Stomach (tissue), 9 donors: Measurements from ENCODE around the gene IFNLR1. TPM values are rescaled to one million over a fixed set of nuclear protein-coding genes. Genes with fewer than 3 reads are reported as not detected.

Experiments used
- DNase-seq, 2 donors: peaks; one replicate each; pipeline versions ENCODE4 v3.0.0 to v3.0.0-alpha.2; 2013 to 2019
- H3K27ac ChIP-seq, 5 donors: fragments of 200-600 bp in 4 of 5; sonication (generic) in 4 of 5; one replicate each; pipeline ENCODE4 v1.5.1; 2013 to 2019; ENCODE audit warnings: mild to moderate bottlenecking in 1 of 5, moderate library complexity in 1 of 5
- H3K27me3 ChIP-seq, 3 donors: fragments of 200-600 bp; sonication (generic); one replicate each; pipeline ENCODE4 v1.5.1; 2017 to 2019; ENCODE audit warnings: mixed run types in 1 of 3
- H3K36me3 ChIP-seq, 4 donors: fragments of 200-600 bp; sonication (generic); 1 replicate in 3 of 4; 2 replicates in 1 of 4; pipeline ENCODE4 v1.5.1; 2016 to 2019
- H3K4me1 ChIP-seq, 4 donors: fragments of 200-600 bp; sonication (generic); one replicate each; pipeline ENCODE4 v1.5.1; 2016 to 2019
- H3K4me3 ChIP-seq, 4 donors: fragments of 200-600 bp; sonication (generic) in 3 of 4; one replicate each; pipeline ENCODE4 v1.5.1; 2016 to 2019; ENCODE audit warnings: mild to moderate bottlenecking in 1 of 4
- H3K9me3 ChIP-seq, 4 donors: fragments of 200-600 bp; sonication (generic); one replicate each; pipeline ENCODE4 v1.5.1; 2016 to 2019
- EP300 ChIP-seq: sonication (generic); formaldehyde crosslinking; IDR thresholded peaks from one replicate; pipeline ENCODE4 v1.6.1; 2017; ENCODE audit warnings: antibody characterized with exemption
- POLR2A ChIP-seq, 4 donors: fragments of 450-650 bp; IDR thresholded peaks; one replicate each; pipeline ENCODE4 v1.6.1; 2016; ENCODE audit warnings: antibody characterized with exemption in 4 of 4, control low read depth in 2 of 4, mild to moderate bottlenecking in 1 of 4, moderate library complexity in 1 of 4
- POLR2AphosphoS5 ChIP-seq, 3 donors: sonication (generic); formaldehyde crosslinking; IDR thresholded peaks; one replicate each; pipeline ENCODE4 v1.6.1; 2016; ENCODE audit warnings: antibody characterized with exemption in 3 of 3
- WGBS, 5 donors: extraction: QIAGEN DNeasy Blood & Tissue Kit in 3 of 5; methylation state at CpG; one replicate each; pipeline versions ENCODE4 v1.1.5 to v1.1.7; 2013 to 2018; 5-methylcytosine and 5-hydroxymethylcytosine counted together
- intact Hi-C: fragments of 100-400 bp; cut with DNase I; formaldehyde crosslinking; loops from one replicate; pipeline ENCODE4 v1.15.1; 2023; ENCODE audit warnings: low total_unique reads
- polyA plus RNA-seq, 3 donors: library from polyadenylated mRNA; stranded (reverse); fragments of 200-250 nt; gene quantifications; one replicate each; pipeline ENCODE4 v1.2.3, GENCODE V29; 2013
- total RNA-seq, 5 donors: library from RNA; depleted of rRNA; stranded (reverse); fragments of >200 nt; gene quantifications; one replicate each; pipeline versions ENCODE4 v1.1.0 to v1.2.3, GENCODE V29; 2014 to 2016
- TF ChIP-seq, protein P1 (sequence below), 7 experiments: fragments of 450-650 bp in 4 of 7; fragments of 200-600 bp in 3 of 7; sonication (generic) in 3 of 7; IDR thresholded peaks; one replicate each; pipeline ENCODE4 v1.5.1; 2016 to 2019; ENCODE audit warnings: antibody characterized with exemption in 7 of 7, control low read depth in 2 of 7, mild to moderate bottlenecking in 1 of 7
- donor health status: healthy with polysubstance abuse.
- donor health status: Bipolar disorder and iron deficiency.
- donor health status: healthy.

The IFNLR1 gene
- total and polyA plus RNA-seq, 8 donors, result 0.31 to 6.1 (median 1.1) TPM; not detected in 1

- Histone ChIP-seq H3K9me3 (no peaks in the 10 kb centered on the region), H3K36me3 (peaks cover 0 to 31% (median 14%) of the 10 kb centered on the region in 4 donors), H3K4me3 (no peak overlapping the region), H3K27ac (no peak overlapping the region), H3K27me3 (no peaks in the 10 kb centered on the region), H3K4me1 (peaks cover 0 to 6% (median 0%) of the 10 kb centered on the region in 4 donors)
- intact Hi-C loops, result no loop called here
- TF ChIP-seq, protein P1, sequence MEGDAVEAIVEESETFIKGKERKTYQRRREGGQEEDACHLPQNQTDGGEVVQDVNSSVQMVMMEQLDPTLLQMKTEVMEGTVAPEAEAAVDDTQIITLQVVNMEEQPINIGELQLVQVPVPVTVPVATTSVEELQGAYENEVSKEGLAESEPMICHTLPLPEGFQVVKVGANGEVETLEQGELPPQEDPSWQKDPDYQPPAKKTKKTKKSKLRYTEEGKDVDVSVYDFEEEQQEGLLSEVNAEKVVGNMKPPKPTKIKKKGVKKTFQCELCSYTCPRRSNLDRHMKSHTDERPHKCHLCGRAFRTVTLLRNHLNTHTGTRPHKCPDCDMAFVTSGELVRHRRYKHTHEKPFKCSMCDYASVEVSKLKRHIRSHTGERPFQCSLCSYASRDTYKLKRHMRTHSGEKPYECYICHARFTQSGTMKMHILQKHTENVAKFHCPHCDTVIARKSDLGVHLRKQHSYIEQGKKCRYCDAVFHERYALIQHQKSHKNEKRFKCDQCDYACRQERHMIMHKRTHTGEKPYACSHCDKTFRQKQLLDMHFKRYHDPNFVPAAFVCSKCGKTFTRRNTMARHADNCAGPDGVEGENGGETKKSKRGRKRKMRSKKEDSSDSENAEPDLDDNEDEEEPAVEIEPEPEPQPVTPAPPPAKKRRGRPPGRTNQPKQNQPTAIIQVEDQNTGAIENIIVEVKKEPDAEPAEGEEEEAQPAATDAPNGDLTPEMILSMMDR (IDR thresholded peaks at IDR 0.05), result no peak
- TF ChIP-seq POLR2AphosphoS5 (IDR thresholded peaks at IDR 0.05), result no peak
- no peak for TF ChIP-seq EP300
- TF ChIP-seq POLR2A (IDR thresholded peaks at IDR 0.05), result no peak
- WGBS, 5 donors, result 94 to 100% (median 98%) methylated on average over 2 of the region's 2 CpGs
- DNase-seq, result no peak
These were observed 21.6 kb downstream of the IFNLR1 start for GRCh38 chr1:24165500-24165899.

DNA sequence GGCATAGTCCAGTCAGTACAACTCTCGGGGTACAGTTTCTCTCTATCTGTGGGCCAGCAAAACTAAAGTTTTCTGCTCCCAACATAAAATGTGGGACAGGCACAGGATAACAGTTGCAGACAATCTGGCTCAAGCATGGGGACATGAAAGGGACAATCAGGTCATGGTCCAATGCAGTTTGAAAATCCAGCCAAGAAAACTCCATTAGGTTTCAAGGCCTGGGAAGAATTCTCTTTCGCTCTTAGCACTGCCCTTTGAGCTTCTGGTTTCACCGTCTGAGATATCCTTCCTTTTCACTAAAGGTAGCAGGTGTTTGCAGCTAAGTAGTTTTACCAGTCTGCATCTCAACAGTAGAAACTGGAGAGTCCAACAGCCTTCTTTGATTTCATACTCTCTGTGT lies 23.1 kb downstream of the IFNLR1 start:
- DNase-seq, result no peak
- Histone ChIP-seq H3K9me3 (no peaks in the 10 kb centered on the region), H3K27ac (no peak overlapping the region), H3K36me3 (peaks cover 0 to 36% (median 9%) of the 10 kb centered on the region in 4 donors), H3K4me3 (no peak overlapping the region), H3K27me3 (no peaks in the 10 kb centered on the region), H3K4me1 (peaks cover 0 to 6% (median 0%) of the 10 kb centered on the region in 4 donors)
- WGBS, 5 donors, result 80 to 100% (median 96%) methylated on average over 3 of the region's 3 CpGs
- TF ChIP-seq POLR2AphosphoS5 (IDR thresholded peaks at IDR 0.05), result no peak
- no peak for TF ChIP-seq EP300
- TF ChIP-seq, protein P1 (IDR thresholded peaks at IDR 0.05), result no peak
- TF ChIP-seq POLR2A (IDR thresholded peaks at IDR 0.05), result no peak
- intact Hi-C loops, result no loop called here

GRCh38 chr1:24162201-24162600 lies 24.9 kb downstream of the IFNLR1 start:
- H3K36me3 ChIP-seq, result peaks cover 0 to 50% (median 16%) of the 10 kb centered on the region in 4 donors
- H3K4me3 ChIP-seq, result no peak overlapping the region
- peaks cover 0 to 6% (median 0%) of the 10 kb centered on the region in 4 donors for H3K4me1 ChIP-seq
- TF ChIP-seq, protein P1 (IDR thresholded peaks at IDR 0.05), result no peak
- TF ChIP-seq POLR2A (IDR thresholded peaks at IDR 0.05), result no peak
- no peak for TF ChIP-seq POLR2AphosphoS5 (IDR thresholded peaks at IDR 0.05)
- no peak for TF ChIP-seq EP300
- H3K27ac ChIP-seq, result no peak overlapping the region
- H3K9me3 ChIP-seq, result no peaks in the 10 kb centered on the region
- intact Hi-C loops, result no loop called here
- 61 to 82% (median 73%) methylated on average over 5 of the region's 5 CpGs for WGBS, 5 donors
- no peaks in the 10 kb centered on the region for H3K27me3 ChIP-seq
- DNase-seq, result no peak

- Histone ChIP-seq H3K4me1 (peaks cover 0 to 6% (median 0%) of the 10 kb centered on the region in 4 donors), H3K27ac (no peak overlapping the region), H3K36me3 (peaks cover 0 to 58% (median 23%) of the 10 kb centered on the region in 4 donors), H3K4me3 (no peak overlapping the region), H3K9me3 (no peaks in the 10 kb centered on the region), H3K27me3 (no peaks in the 10 kb centered on the region)
- intact Hi-C loops, result no loop called here
- 67 to 80% (median 73%) methylated on average over 4 of the region's 4 CpGs for WGBS, 5 donors
- DNase-seq, result no peak
- no peak for TF ChIP-seq EP300
- TF ChIP-seq POLR2A (IDR thresholded peaks at IDR 0.05), result no peak
- TF ChIP-seq POLR2AphosphoS5 (IDR thresholded peaks at IDR 0.05), result no peak
- TF ChIP-seq, protein P1 (IDR thresholded peaks at IDR 0.05), result no peak
These were observed 25.8 kb downstream of the IFNLR1 start for GRCh38 chr1:24161270-24161669.
